Ishikawa (cell line): ENCODE measurements around the gene KCTD16.

Experiments
- EP300 ChIP-seq: IDR thresholded peaks from 2 replicates; pipeline ENCODE4 v1.6.1; 2012; ENCODE audit warnings: borderline replicate concordance
- RAD21 ChIP-seq: IDR thresholded peaks from 2 replicates; pipeline ENCODE4 v1.6.1; 2012; ENCODE audit warnings: low read depth
- TAF1 ChIP-seq: IDR thresholded peaks from 2 replicates; pipeline ENCODE4 v1.6.1; 2012; ENCODE audit warnings: low read depth, mild to moderate bottlenecking
- TCF12 ChIP-seq: IDR thresholded peaks from 2 replicates; pipeline ENCODE4 v1.6.1; 2012; ENCODE audit warnings: low read depth
- TEAD4 ChIP-seq: IDR thresholded peaks from 2 replicates; pipeline ENCODE4 v1.6.1; 2012
- YY1 ChIP-seq: IDR thresholded peaks from 2 replicates; pipeline ENCODE4 v1.6.1; 2012; ENCODE audit warnings: low read depth
- TF ChIP-seq, protein P1 (sequence below): IDR thresholded peaks from 2 replicates; pipeline ENCODE4 v1.6.1; 2012
- TF ChIP-seq, protein P2 (sequence below): IDR thresholded peaks from 2 replicates; pipeline ENCODE4 v1.6.1; 2012
- TF ChIP-seq, protein P3 (sequence below): IDR thresholded peaks from 2 replicates; pipeline ENCODE4 v1.6.1; 2012; ENCODE audit warnings: low read depth, mild to moderate bottlenecking

DNA sequence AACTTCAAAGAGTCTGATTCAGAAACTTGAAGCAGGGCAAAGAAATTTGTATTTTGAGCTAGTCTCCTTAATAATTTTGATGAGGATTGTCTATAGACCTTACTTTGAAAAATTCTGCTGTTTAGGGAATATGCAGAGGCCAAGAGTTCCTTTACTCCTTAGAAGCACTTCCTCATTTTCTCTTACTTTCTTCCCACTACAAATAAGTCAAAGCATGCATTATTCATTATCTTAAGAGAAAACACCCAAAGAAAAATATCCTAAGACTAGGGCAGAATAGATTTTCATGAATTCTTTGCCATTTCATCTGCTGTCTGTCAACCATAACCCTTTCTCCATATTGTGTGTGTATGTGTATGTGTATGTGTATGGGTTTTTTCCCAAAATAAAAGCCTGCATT lies 307.9 kb downstream of the KCTD16 start:
- TF ChIP-seq RAD21 (no peak), EP300 (no peak), YY1 (no peak), TCF12 (no peak), TEAD4 (no peak), TAF1 (no peak)
- TF ChIP-seq, protein P1, sequence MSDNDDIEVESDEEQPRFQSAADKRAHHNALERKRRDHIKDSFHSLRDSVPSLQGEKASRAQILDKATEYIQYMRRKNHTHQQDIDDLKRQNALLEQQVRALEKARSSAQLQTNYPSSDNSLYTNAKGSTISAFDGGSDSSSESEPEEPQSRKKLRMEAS: no peak
- TF ChIP-seq, protein P2, sequence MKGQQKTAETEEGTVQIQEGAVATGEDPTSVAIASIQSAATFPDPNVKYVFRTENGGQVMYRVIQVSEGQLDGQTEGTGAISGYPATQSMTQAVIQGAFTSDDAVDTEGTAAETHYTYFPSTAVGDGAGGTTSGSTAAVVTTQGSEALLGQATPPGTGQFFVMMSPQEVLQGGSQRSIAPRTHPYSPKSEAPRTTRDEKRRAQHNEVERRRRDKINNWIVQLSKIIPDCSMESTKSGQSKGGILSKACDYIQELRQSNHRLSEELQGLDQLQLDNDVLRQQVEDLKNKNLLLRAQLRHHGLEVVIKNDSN: no peak
- TF ChIP-seq, protein P3, sequence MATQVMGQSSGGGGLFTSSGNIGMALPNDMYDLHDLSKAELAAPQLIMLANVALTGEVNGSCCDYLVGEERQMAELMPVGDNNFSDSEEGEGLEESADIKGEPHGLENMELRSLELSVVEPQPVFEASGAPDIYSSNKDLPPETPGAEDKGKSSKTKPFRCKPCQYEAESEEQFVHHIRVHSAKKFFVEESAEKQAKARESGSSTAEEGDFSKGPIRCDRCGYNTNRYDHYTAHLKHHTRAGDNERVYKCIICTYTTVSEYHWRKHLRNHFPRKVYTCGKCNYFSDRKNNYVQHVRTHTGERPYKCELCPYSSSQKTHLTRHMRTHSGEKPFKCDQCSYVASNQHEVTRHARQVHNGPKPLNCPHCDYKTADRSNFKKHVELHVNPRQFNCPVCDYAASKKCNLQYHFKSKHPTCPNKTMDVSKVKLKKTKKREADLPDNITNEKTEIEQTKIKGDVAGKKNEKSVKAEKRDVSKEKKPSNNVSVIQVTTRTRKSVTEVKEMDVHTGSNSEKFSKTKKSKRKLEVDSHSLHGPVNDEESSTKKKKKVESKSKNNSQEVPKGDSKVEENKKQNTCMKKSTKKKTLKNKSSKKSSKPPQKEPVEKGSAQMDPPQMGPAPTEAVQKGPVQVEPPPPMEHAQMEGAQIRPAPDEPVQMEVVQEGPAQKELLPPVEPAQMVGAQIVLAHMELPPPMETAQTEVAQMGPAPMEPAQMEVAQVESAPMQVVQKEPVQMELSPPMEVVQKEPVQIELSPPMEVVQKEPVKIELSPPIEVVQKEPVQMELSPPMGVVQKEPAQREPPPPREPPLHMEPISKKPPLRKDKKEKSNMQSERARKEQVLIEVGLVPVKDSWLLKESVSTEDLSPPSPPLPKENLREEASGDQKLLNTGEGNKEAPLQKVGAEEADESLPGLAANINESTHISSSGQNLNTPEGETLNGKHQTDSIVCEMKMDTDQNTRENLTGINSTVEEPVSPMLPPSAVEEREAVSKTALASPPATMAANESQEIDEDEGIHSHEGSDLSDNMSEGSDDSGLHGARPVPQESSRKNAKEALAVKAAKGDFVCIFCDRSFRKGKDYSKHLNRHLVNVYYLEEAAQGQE: no peak
